K562 (cell line): ENCODE measurements around the gene DISC1. TPM values are rescaled to one million over a fixed set of nuclear protein-coding genes. Genes with fewer than 3 reads are reported as not detected.

ENCODE experiments used
- ATAC-seq: fragments of 200-7000 bp; cut with Tn5 transposase; 3 replicates; pipeline ENCODE4 v1.9.1; 2020; ENCODE audit warnings: moderate library complexity
- BruUV-seq: library from RNA; stranded (reverse); fragments of 400-500 nt; replicated peaks from 2 replicates; lab custom pipeline; 2021; lab: Mats Ljungman, UMichigan
- CTCF ChIA-PET: fragments of 300-600 bp; formaldehyde crosslinking; extraction: SDS; loops from one replicate; lab custom pipeline; 2021; ENCODE audit warnings: low intra/inter-chr PET ratio; lab: Yijun Ruan, JAX
- POLR2A ChIA-PET: fragments of 300-600, 350-650 bp; sonication (Branson Sonifier 250); formaldehyde crosslinking; extraction: SDS; loops from one replicate; lab custom pipeline; 2021; ENCODE audit warnings: antibody characterized with exemption, inconsistent platforms; lab: Yijun Ruan, JAX
- DNase-seq, 4 experiments: peaks; one replicate each; pipeline versions ENCODE4 v3.0.0 to v3.0.0-alpha.2; 2011 to 2018; ENCODE audit warnings: low spot score in 3 of 4, mixed read lengths in 3 of 4; ENCODE audit errors: extremely low read depth in 1 of 4
- FAIRE-seq: peaks from 2 replicates; lab custom pipeline; 2011; peaks lifted over from hg19 to GRCh38; lab: Jason Lieb, UNC
- H2AFZ ChIP-seq: 2 replicates; pipeline ENCODE4 v1.6.0; 2011; ENCODE audit warnings: low read depth, low read length, control low read depth, inconsistent platforms
- H3K27ac ChIP-seq: fragments of 200-600 bp; 3 replicates; pipeline ENCODE4 v1.8.0; 2011; ENCODE audit warnings: low read depth, mild to moderate bottlenecking, control low read depth, inconsistent platforms, low read length, moderate library complexity, mixed read lengths; ENCODE audit errors: extremely low read depth
- H3K27me3 ChIP-seq, 2 experiments: fragments of 300-600 bp in 1 of 2; 2 replicates in 1 of 2; 3 replicates in 1 of 2; pipeline versions ENCODE4 v1.6.0 to v1.8.0; 2011; ENCODE audit warnings: inconsistent platforms in 2 of 2, low read length in 2 of 2, mild to moderate bottlenecking in 1 of 2, mixed read lengths in 1 of 2, moderate library complexity in 1 of 2; ENCODE audit not compliant: control insufficient read depth in 2 of 2, insufficient read depth in 2 of 2
- H3K36me3 ChIP-seq: fragments of 300-600 bp; 3 replicates; pipeline ENCODE4 v1.8.0; 2011; ENCODE audit warnings: mild to moderate bottlenecking, low read length, inconsistent platforms; ENCODE audit not compliant: control insufficient read depth, insufficient read depth
- H3K4me1 ChIP-seq, 2 experiments: fragments of 200-600 bp in 1 of 2; replicated peaks in 1 of 2; 2 replicates in 1 of 2; 3 replicates in 1 of 2; pipeline versions ENCODE4 v1.5.1 to v1.8.0; 2011; ENCODE audit warnings: inconsistent platforms in 2 of 2, low read length in 2 of 2, mild to moderate bottlenecking in 1 of 2, mixed read lengths in 1 of 2, moderate library complexity in 1 of 2; ENCODE audit not compliant: control insufficient read depth in 2 of 2, insufficient read depth in 2 of 2
- H3K4me2 ChIP-seq: 2 replicates; pipeline ENCODE4 v1.6.1; 2011; ENCODE audit warnings: low read length, control low read depth, inconsistent platforms, mixed read lengths; ENCODE audit not compliant: insufficient read depth
- H3K4me3 ChIP-seq: fragments of 200-600 bp; sonication (generic), shearing (Covaris generic); 2 replicates; pipeline ENCODE4 v1.5.1; 2016; ENCODE audit warnings: control low read depth, inconsistent platforms
- H3K79me2 ChIP-seq: fragments of 200-600 bp; 3 replicates; pipeline ENCODE4 v1.8.0; 2011; ENCODE audit warnings: low read length, inconsistent platforms; ENCODE audit not compliant: control insufficient read depth, insufficient read depth
- H3K9ac ChIP-seq, 2 experiments: 2 replicates each; pipeline versions ENCODE4 v1.6.0 to v1.6.1; 2011; ENCODE audit warnings: low read depth in 2 of 2, low read length in 2 of 2, control low read depth in 1 of 2, inconsistent platforms in 1 of 2, mild to moderate bottlenecking in 1 of 2, mixed read lengths in 1 of 2; ENCODE audit not compliant: insufficient read depth in 1 of 2
- H3K9me1 ChIP-seq: one replicate; pipeline ENCODE4 v1.6.0; 2011; ENCODE audit warnings: inconsistent platforms, mild to moderate bottlenecking, low read length, moderate library complexity; ENCODE audit not compliant: control insufficient read depth, insufficient read depth
- H3K9me3 ChIP-seq: replicated peaks from 2 replicates; pipeline ENCODE4 v1.5.1; 2011; ENCODE audit warnings: low read depth, low read length, inconsistent platforms; ENCODE audit not compliant: control insufficient read depth, insufficient read depth
- H4K20me1 ChIP-seq: replicated peaks from 2 replicates; pipeline ENCODE4 v1.6.1; 2011; ENCODE audit warnings: low read length, inconsistent platforms, mixed read lengths; ENCODE audit not compliant: control insufficient read depth, insufficient read depth
- KDM1A ChIP-seq, 2 experiments: fragments of 450-650 bp; IDR thresholded peaks; 2 replicates each; pipeline ENCODE4 v1.6.1; 2016; ENCODE audit warnings: mild to moderate bottlenecking in 2 of 2
- in situ Hi-C: fragments of 300-500 bp; cut with MboI; formaldehyde crosslinking; loops from 4 replicates; pipeline ENCODE4 v1.15.0; 2018; ENCODE audit warnings: inconsistent platforms, mixed read lengths
- intact Hi-C: fragments of 100-400 bp; cut with micrococcal nuclease; formaldehyde crosslinking; loops from 2 replicates; pipeline ENCODE4 v1.14.2; 2022
- polyA plus RNA-seq, 8 experiments: library from polyadenylated mRNA; depleted of rRNA in 4 of 8; stranded (reverse) in 5 of 8; unstranded in 3 of 8; fragments of >200 nt; fragmentation: Nextera tagmentation in 2 of 8; fragmentation: Illumina TruSeq in 1 of 8; extraction: Ambion mirVana in 2 of 8; extraction: Trizol in 1 of 8; gene quantifications; 2 replicates each; pipeline versions ENCODE4 v1.2.1 to v1.2.3, GENCODE V29; 2011 to 2014; ENCODE audit warnings: inconsistent platforms in 1 of 8, missing spikeins in 1 of 8
- total RNA-seq, 7 experiments: library from RNA; depleted of rRNA in 6 of 7; stranded (reverse); fragments of >200 nt in 6 of 7; fragmentation: Illumina TruSeq in 2 of 7; extraction: Trizol in 2 of 7; gene quantifications; 2 replicates each; pipeline versions ENCODE4 v1.2.1 to v1.2.3, GENCODE V29; 2011 to 2021; ENCODE audit warnings: low replicate concordance in 1 of 7
- TF ChIP-seq, protein P1 (sequence below): sonication (generic); formaldehyde crosslinking; IDR thresholded peaks from 2 replicates; pipeline ENCODE4 v1.8.1; 2023; ENCODE audit warnings: missing genetic modification reagents, mild to moderate bottlenecking, borderline replicate concordance
- TF ChIP-seq, protein P2 (sequence below): sonication (generic); formaldehyde crosslinking; IDR thresholded peaks from 2 replicates; pipeline ENCODE4 v1.8.1; 2023; ENCODE audit warnings: mild to moderate bottlenecking, missing genetic modification reagents, moderate library complexity

The DISC1 gene
- total and polyA plus RNA-seq, 9 of the 15 experiments (the other 6 are each of a cell fraction or from before 2014, with no cell fraction given), result 0.01 to 0.11 (median 0.08) TPM; not detected in 1

- TF ChIP-seq, protein P1, sequence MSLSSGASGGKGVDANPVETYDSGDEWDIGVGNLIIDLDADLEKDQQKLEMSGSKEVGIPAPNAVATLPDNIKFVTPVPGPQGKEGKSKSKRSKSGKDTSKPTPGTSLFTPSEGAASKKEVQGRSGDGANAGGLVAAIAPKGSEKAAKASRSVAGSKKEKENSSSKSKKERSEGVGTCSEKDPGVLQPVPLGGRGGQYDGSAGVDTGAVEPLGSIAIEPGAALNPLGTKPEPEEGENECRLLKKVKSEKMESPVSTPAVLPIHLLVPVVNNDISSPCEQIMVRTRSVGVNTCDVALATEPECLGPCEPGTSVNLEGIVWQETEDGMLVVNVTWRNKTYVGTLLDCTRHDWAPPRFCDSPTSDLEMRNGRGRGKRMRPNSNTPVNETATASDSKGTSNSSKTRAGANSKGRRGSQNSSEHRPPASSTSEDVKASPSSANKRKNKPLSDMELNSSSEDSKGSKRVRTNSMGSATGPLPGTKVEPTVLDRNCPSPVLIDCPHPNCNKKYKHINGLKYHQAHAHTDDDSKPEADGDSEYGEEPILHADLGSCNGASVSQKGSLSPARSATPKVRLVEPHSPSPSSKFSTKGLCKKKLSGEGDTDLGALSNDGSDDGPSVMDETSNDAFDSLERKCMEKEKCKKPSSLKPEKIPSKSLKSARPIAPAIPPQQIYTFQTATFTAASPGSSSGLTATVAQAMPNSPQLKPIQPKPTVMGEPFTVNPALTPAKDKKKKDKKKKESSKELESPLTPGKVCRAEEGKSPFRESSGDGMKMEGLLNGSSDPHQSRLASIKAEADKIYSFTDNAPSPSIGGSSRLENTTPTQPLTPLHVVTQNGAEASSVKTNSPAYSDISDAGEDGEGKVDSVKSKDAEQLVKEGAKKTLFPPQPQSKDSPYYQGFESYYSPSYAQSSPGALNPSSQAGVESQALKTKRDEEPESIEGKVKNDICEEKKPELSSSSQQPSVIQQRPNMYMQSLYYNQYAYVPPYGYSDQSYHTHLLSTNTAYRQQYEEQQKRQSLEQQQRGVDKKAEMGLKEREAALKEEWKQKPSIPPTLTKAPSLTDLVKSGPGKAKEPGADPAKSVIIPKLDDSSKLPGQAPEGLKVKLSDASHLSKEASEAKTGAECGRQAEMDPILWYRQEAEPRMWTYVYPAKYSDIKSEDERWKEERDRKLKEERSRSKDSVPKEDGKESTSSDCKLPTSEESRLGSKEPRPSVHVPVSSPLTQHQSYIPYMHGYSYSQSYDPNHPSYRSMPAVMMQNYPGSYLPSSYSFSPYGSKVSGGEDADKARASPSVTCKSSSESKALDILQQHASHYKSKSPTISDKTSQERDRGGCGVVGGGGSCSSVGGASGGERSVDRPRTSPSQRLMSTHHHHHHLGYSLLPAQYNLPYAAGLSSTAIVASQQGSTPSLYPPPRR (CRISPR knock-in tag), result no peak
- TF ChIP-seq, protein P2, sequence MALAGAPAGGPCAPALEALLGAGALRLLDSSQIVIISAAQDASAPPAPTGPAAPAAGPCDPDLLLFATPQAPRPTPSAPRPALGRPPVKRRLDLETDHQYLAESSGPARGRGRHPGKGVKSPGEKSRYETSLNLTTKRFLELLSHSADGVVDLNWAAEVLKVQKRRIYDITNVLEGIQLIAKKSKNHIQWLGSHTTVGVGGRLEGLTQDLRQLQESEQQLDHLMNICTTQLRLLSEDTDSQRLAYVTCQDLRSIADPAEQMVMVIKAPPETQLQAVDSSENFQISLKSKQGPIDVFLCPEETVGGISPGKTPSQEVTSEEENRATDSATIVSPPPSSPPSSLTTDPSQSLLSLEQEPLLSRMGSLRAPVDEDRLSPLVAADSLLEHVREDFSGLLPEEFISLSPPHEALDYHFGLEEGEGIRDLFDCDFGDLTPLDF (CRISPR knock-in tag), result no peak
Measured at GRCh38 chr1:231674575-231674974, 48.0 kb downstream of the DISC1 start (continued).

DNA sequence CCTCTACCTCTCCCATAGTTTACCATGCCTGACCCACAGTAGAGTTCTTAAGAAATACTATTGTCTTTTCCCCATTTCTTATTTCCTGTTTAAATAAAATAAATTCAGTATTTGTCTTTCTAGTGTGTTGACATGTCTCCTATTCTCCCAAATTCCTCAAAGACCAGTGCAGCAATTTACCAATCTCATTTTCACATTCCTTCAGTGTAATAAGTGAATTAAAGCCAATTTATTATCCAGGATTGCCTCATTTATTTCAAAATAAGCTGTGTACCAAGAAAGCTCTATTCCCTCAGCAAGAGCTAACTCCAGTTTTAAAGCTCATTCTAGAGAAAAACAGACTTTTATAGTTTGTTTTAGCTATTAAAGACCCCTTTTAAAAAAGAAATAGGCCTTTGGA, 49.9 kb downstream of the DISC1 start:
- ATAC-seq, result no peak
- Histone ChIP-seq H3K27me3 (peaks cover 22 to 29% of the 10 kb centered on the region in 2 experiments; a peak in 4 of 5 replicates), H3K9me3 (no peaks in the 10 kb centered on the region), H3K4me1 (no peaks in the 10 kb centered on the region), H3K36me3 (no peaks in the 10 kb centered on the region), H3K9ac (no peak overlapping the region), H4K20me1 (no peaks in the 10 kb centered on the region), H3K4me3 (no peak overlapping the region), H3K4me2 (no peak overlapping the region), H3K79me2 (no peaks in the 10 kb centered on the region), H2AFZ (no peak overlapping the region), H3K9me1 (no peaks in the 10 kb centered on the region), H3K27ac (no peak overlapping the region)
- POLR2A ChIA-PET, result interaction anchor here (1.1 kb wide), 1 partner anchor 9 kb away, joined by 3 read pairs; no protein-coding TSS in a partner anchor
- in situ Hi-C loops, result no loop called here
- TF ChIP-seq KDM1A (IDR thresholded peaks at IDR 0.05), result no peak
- intact Hi-C loops, result no loop called here
- no peak for FAIRE-seq
- DNase-seq, result no peak
- CTCF ChIA-PET, result no interaction called here
- BruUV-seq, result no TSS peak
